ENCODE measurements around the gene LPCAT4.
A peak's percentile ranks its signal among the peaks of the same experiment; 100 is the strongest.

LPCAT4 gene

GRCh38 chr15:34314491-34315490 lies 52.2 kb downstream of the LPCAT4 start:
- H3K4me3 Mint-ChIP-seq = peak overlapping the region; percentile 24
- H3K36me3 Mint-ChIP-seq (ENCODE audit: low read depth) = peaks cover 22% of the 10 kb centered on the region
- H3K4me1 Mint-ChIP-seq (ENCODE audit: low read depth) = peaks cover 43% of the 10 kb centered on the region
- no peak for DNase-seq (ENCODE audit: low spot score)
- peak overlapping the region; percentile 15 for H3K27ac Mint-ChIP-seq
- H3K27me3 Mint-ChIP-seq (ENCODE audit: low read depth) = no peaks in the 10 kb centered on the region
- no peaks in the 10 kb centered on the region for H3K9me3 Mint-ChIP-seq

GRCh38 chr15:34311563-34311962 lies 55.4 kb downstream of the LPCAT4 start:
- H3K9me3 Mint-ChIP-seq = peaks cover 3% of the 10 kb centered on the region
- DNase-seq (ENCODE audit: low spot score) = no peak
- peaks cover 34% of the 10 kb centered on the region for H3K36me3 Mint-ChIP-seq (ENCODE audit: low read depth)
- H3K27me3 Mint-ChIP-seq (ENCODE audit: low read depth) = no peaks in the 10 kb centered on the region
- peaks cover 41% of the 10 kb centered on the region for H3K4me1 Mint-ChIP-seq (ENCODE audit: low read depth)
- H3K4me3 Mint-ChIP-seq = no peak overlapping the region
- H3K27ac Mint-ChIP-seq = no peak overlapping the region
